ENCODE measurements around the gene SFMBT2.
A peak's percentile ranks its signal among the peaks of the same experiment; 100 is the strongest.

SFMBT2 gene

GRCh38 chr10:7412928-7413282 lies 2.1 kb upstream of the SFMBT2 start:
- TF ChIP-seq GATA2 (IDR thresholded peaks at IDR 0.05; ENCODE audit: low read depth, low read length), result no peak
- TF ChIP-seq GATA3 (IDR thresholded peaks at IDR 0.05; ENCODE audit: low read depth, low read length), result no peak

GRCh38 chr10:7412237-7412927 lies 1.5 kb upstream of the SFMBT2 start:
- TF ChIP-seq GATA2 (IDR thresholded peaks at IDR 0.05; ENCODE audit: low read depth, low read length), result no peak

- TF ChIP-seq GATA2 (IDR thresholded peaks at IDR 0.05; ENCODE audit: low read depth, low read length) (no peak), GATA3 (IDR thresholded peaks at IDR 0.05; ENCODE audit: low read depth, low read length) (no peak)
Observed at GRCh38 chr10:7411671-7412128, 866 bp upstream of the SFMBT2 start.

GRCh38 chr10:7410301-7410861 lies 453 bp downstream of the SFMBT2 start:
- TF ChIP-seq GATA3 (IDR thresholded peaks at IDR 0.05; ENCODE audit: low read depth, low read length), result no peak
- TF ChIP-seq GATA2 (IDR thresholded peaks at IDR 0.05; ENCODE audit: low read depth, low read length), result no peak

- no peak for TF ChIP-seq GATA3 (IDR thresholded peaks at IDR 0.05; ENCODE audit: low read depth, low read length)
- no peak for TF ChIP-seq GATA2 (IDR thresholded peaks at IDR 0.05; ENCODE audit: low read depth, low read length)
Observed at GRCh38 chr10:7409732-7410168, 1.1 kb downstream of the SFMBT2 start.

GRCh38 chr10:7409045-7409731 lies 1.6 kb downstream of the SFMBT2 start:
- TF ChIP-seq GATA3 (IDR thresholded peaks at IDR 0.05; ENCODE audit: low read depth, low read length) (no peak), GATA2 (IDR thresholded peaks at IDR 0.05; ENCODE audit: low read depth, low read length) (no peak)

GRCh38 chr10:7408291-7409044 lies 2.4 kb downstream of the SFMBT2 start:
- TF ChIP-seq GATA3 (IDR thresholded peaks at IDR 0.05; ENCODE audit: low read depth, low read length), result no peak
- TF ChIP-seq GATA2 (IDR thresholded peaks at IDR 0.05; ENCODE audit: low read depth, low read length), result no peak

- TF ChIP-seq GATA2 (IDR thresholded peaks at IDR 0.05; ENCODE audit: low read depth, low read length) (no peak), GATA3 (IDR thresholded peaks at IDR 0.05; ENCODE audit: low read depth, low read length) (no peak)
Observed at GRCh38 chr10:7407368-7408290, 3.2 kb downstream of the SFMBT2 start.

- 0 out of 2 replicates have a peak, but pooled peaks have one; percentile 9 for TF ChIP-seq GATA2 (IDR thresholded peaks at IDR 0.05; ENCODE audit: low read depth, low read length)
- TF ChIP-seq GATA3 (IDR thresholded peaks at IDR 0.05; ENCODE audit: low read depth, low read length), result no peak
Observed at GRCh38 chr10:7406712-7407333, 4.0 kb downstream of the SFMBT2 start.

GRCh38 chr10:7405637-7406036 lies 5.2 kb downstream of the SFMBT2 start:
- no peak for TF ChIP-seq GATA3 (IDR thresholded peaks at IDR 0.05; ENCODE audit: low read depth, low read length)
- TF ChIP-seq GATA2 (IDR thresholded peaks at IDR 0.05; ENCODE audit: low read depth, low read length), result no peak

GRCh38 chr10:7403620-7404019 lies 7.2 kb downstream of the SFMBT2 start:
- TF ChIP-seq GATA2 (IDR thresholded peaks at IDR 0.05; ENCODE audit: low read depth, low read length), result no peak
- no peak for TF ChIP-seq GATA3 (IDR thresholded peaks at IDR 0.05; ENCODE audit: low read depth, low read length)

GRCh38 chr10:7401782-7402181 lies 9.1 kb downstream of the SFMBT2 start:
- no peak for TF ChIP-seq GATA2 (IDR thresholded peaks at IDR 0.05; ENCODE audit: low read depth, low read length)
- TF ChIP-seq GATA3 (IDR thresholded peaks at IDR 0.05; ENCODE audit: low read depth, low read length), result no peak

- TF ChIP-seq GATA3 (IDR thresholded peaks at IDR 0.05; ENCODE audit: low read depth, low read length) (no peak), GATA2 (IDR thresholded peaks at IDR 0.05; ENCODE audit: low read depth, low read length) (no peak)
Observed at GRCh38 chr10:7401156-7401555, 9.7 kb downstream of the SFMBT2 start.
